ENCODE data around the gene SELENOK. TPM values are rescaled to one million over a fixed set of nuclear protein-coding genes. Genes with fewer than 3 reads are reported as not detected.

The SELENOK gene
- total RNA-seq, 1 donor from 2014 or later, result 59.6 TPM

GRCh38 chr3:53842436-53843194, 49.0 kb downstream of the SELENOK start:
- peak; percentile 71 for DNase-seq

DNA sequence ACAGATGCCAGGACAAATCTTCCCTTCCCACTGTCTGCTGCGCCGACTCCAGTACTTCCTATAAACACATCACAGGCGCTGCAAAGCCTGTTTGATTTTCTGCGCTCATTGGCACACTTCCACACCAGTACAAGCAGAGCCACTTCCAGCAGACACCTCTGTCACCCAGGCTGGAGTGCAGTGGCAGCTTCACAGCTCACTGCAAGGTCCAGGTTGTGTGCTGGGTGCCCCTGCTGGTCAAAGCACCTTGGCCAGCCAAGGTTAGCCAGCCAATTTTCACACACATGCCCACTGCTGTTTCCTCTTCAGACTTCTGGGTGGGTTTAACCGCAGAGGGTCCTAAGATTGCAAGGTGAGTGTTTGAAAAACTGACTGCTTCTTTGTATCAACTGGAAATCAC, 50.4 kb downstream of the SELENOK start:
- DNase-seq, result no peak

DNA sequence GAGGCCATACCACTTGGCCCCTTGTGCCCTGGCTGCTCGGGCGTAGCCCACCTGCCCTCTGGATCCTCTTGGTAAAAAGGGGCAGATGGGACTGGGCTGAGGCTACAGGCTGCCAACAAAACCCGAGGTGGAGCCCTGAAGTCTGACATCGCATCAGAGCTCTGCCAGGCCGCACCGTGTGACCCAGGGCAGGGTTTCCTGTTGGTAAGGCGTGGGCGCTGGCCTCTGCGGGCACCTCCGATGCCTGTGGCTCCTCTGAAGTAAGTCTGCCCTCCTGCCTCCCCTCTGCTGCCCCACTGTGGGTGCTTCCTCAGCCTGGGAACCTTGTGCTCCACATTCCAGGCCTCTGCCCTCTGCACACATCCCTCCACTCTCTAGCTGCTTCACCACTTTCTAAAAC, 54.3 kb downstream of the SELENOK start:
- no peak for DNase-seq

- no peak for DNase-seq
Measured at GRCh38 chr3:53836084-53836872, 55.4 kb downstream of the SELENOK start.

DNA sequence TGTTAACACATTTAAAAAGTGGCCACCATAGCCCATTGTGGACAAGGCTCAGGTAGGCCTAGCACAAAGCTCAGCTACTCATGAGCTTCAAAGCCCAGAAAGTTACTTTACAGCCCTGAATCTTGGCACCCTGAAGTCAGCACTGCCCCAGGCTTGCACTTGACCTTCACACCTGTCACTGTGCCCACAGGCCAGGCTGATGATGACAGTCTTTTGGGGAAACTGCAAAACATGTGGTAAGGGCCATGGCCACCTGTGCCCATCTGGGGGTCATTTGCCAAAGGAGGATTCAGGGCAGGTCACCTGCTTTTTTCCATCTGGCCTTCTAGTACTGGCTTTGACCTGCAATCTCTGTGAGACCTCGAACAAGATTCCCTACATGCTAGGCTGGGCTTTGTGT, 56.4 kb downstream of the SELENOK start:
- DNase-seq, result no peak

GRCh38 chr3:53834429-53835095, 57.1 kb downstream of the SELENOK start:
- DNase-seq, result no peak

Other genes starting within 250 kb of the SELENOK start
- gene CHDH, start 45.4 kb downstream of the SELENOK start, total RNA-seq, result 1.4 TPM
- gene IL17RB, start 45.3 kb downstream of the SELENOK start, total RNA-seq, result 2.2 TPM
- gene ACTR8, start 9.7 kb downstream of the SELENOK start, total RNA-seq, result 67.1 TPM
- 11.2 TPM for gene CACNA2D3, start 230.7 kb upstream of the SELENOK start, total RNA-seq